EL (cell line): ENCODE results near the gene ITGA2.

Experiments used
- DNase-seq: peaks from one replicate; pipeline ENCODE4 v3.0.0-alpha.2; 2016

The ITGA2 gene

GRCh38 chr5:53066088-53066487, 76.9 kb downstream of the ITGA2 start:
- DNase-seq, result no peak

GRCh38 chr5:53067641-53068040, 78.5 kb downstream of the ITGA2 start:
- DNase-seq, result no peak

DNA sequence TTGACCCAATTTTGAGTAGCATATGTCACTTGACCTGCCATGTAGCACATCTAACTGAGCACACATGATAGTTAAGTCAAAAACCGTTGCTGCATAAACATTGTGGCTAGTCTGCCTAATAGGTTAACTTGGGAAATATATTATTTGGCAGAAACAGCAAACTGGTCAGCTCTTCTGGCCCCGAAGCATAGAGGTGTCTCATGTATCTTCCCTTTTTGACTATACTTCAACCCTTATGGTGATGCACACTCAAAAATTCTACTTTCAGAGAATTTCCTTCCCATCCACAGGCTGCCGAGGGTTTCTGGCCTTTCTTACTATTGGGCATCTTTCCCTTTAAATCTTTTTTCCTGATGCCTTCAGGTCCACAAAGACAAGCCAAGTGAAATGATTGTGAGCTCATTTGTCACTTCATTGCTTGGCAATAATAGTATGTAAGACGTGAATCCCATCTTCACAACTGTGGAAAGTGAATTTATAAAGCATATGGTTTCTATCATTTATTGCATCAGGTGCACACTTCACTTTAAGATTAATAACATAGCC, 79.2 kb downstream of the ITGA2 start:
- DNase-seq, result no peak

DNA sequence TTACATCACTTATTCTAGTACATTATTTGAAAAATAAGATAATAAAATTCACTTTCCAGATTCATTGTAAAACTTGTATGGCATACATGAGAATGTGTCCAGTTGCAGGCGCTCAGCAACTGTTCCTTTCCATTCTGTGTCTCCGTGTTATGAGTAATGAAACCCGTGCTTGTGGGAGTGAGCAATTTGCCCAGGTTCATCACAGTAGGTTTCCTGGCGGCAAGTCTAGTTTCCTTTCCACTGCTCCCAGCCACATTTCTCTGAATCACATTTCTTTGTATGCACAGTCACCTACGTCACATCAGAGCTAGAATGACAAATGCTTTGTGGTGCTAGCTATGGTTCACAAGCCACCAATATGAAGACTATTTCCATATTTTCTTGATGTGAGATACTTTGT, 80.5 kb downstream of the ITGA2 start:
- peak; percentile 58 for DNase-seq

DNA sequence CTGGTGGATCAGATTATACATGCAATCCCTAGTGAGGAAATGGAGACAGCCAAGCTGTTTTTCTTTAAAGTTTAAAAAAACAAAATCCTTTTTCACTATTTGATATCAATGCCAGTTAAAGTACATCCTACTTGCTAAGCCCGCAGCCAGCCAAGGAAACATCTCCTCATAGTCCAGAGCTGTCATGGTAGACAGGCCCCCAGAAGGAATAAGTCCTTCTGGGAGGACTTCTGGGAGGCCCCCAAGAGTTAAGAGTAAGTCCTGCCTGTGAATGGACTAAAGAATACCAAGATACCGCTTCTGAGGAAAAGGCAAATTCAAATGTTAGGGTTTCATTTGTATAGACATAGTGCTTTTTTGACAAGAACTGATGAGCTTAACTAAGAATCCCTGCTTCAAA, 82.1 kb downstream of the ITGA2 start:
- no peak for DNase-seq

DNA sequence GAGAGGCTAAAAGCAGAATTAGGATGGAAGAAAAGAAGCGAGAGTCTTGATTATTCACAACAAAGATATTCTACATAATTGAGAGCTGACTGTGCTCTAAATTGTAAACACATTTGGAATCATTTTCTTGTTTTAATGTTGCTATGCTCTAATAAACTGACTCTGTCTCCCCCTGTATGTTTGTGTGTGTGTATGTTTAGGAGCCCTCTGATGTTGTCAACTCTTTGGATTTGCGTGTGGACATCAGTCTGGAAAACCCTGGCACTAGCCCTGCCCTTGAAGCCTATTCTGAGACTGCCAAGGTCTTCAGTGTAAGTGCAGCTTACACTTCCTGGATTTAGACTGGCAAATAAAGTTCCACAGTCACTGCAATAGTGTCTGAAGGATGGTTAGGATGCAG, 82.6 kb downstream of the ITGA2 start:
- DNase-seq, result peak; percentile 51

- DNase-seq, result no peak
Measured at GRCh38 chr5:53073348-53073747, 84.2 kb downstream of the ITGA2 start.

DNA sequence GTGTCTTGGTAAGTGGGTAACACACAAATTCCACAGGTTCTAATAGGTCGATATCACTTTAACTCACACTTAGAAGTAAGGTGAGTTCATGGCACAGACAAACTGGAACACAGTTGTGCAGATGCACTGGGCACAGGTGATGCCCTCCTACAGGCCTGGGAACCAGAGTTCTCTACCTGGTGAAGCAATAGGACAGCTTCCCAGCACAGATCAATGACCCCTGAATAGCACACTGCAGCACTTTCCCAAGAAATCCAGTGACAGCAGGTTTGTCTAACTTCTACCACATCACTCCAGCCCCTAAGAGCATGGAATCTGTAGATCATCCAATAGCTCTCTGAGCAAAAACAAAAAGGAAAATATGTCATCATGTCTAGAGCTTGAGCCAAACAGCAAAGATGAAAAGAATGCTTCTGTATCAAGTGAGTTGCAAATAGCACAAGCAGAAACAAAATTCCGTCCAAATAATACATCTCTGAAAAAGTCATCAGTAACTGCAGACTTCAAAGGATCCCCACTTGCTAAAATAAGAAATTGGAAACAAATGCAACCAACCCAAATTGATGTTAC, 86.9 kb downstream of the ITGA2 start:
- DNase-seq, result no peak

GRCh38 chr5:53080271-53080670, 91.1 kb downstream of the ITGA2 start:
- DNase-seq, result no peak

DNA sequence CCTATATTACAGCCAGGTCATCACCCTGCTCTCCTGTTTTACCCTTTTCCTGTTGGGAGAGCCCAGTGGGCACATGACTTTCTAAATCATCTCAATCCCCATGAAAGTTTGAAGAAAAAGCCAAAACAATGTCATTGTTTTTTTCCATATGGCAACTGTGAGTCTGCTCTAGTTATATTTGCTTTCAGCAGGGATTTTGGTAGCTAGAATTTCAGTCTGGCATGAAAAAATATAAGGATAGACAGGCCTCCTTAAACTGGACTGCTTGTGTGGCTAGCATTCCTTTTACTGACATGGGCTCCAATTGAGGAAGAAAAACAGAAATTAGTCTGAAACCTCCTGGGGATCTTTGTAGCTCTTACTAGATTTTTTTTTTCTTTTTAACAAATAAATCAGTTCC, 94.8 kb downstream of the ITGA2 start:
- DNase-seq, result no peak

DNA sequence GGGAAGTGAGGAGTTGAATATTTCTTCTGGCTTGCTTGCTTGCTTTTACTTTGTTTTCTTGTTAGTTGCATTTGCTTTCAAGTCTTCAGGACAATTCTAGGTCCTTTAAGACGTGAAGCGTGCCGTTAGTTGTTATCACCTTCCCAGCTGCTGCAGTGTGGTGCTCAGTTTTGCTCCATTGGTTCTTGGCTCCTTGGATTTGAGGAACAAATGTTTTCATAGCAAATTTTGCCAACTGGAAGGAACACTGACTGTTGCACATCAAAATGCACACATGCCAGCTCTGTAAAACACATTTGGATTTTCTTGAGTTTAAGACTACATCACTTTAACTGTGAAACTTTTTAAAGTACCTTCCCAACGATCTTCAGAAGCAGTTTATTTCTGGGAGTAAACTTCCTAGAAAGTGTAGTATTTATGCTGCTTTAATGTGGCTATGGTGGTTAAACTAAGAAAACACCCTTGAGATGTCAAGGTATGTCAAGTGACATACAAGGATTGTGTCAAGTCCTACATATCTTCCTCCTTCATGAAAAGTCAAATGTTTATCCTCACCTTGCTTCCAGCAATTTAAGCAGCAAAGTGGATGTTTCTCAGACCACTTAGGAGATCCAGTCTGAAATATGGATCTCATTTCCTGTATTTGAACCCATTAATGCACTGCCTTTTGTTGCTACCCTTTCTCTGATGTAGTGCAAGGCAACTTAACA, 95.5 kb downstream of the ITGA2 start:
- no peak for DNase-seq

- DNase-seq, result no peak
Measured at GRCh38 chr5:53087171-53087570, 98.0 kb downstream of the ITGA2 start.

DNA sequence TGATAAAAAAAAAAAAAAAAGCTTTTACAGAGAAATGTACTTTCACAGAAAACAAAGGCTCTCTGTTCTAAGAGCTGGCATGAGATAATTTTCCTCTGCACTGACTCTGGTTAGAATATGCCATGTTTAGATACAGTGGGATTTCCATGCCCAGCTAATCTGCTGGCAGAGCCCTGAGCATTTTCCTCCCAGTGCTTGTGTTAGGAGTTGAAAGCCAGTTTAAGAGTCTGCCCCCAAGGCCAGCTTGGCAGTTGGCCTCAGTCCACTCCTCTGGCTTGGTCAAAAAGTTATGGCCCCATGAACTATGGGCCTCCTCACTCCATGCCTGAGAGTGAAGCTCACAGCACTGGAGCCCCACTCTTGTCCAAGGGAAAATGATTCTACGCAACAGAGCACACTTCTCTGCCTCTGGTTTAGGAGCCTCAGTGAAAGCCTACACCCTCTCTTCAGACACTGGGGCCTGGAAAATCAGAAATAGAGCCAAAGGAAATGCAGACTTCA, 98.5 kb downstream of the ITGA2 start:
- no peak for DNase-seq

DNA sequence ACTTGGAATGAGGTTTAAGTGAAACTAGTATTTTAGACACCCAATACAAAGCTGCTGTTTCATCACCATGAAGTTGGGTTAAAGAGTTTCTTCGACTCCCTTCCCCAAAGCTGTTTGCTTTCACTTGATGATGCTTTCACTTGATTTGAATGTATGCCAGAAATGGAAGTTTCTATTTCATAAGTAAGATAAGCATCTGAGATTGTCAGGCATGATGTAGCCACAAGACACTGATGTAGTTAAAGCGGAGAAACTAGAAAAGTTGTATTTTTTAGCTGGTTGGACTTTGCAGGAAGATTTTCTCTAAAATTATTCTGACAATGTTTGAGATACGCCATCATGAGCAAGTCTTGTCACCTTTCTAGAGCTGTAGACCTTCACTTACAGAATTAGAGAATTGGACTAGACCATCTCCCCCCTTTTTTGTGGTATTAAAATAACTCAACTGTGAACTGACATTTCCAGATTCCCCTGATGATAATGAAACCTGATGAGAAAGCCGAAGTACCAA, 100.4 kb downstream of the ITGA2 start:
- peak; percentile 21 for DNase-seq

DNA sequence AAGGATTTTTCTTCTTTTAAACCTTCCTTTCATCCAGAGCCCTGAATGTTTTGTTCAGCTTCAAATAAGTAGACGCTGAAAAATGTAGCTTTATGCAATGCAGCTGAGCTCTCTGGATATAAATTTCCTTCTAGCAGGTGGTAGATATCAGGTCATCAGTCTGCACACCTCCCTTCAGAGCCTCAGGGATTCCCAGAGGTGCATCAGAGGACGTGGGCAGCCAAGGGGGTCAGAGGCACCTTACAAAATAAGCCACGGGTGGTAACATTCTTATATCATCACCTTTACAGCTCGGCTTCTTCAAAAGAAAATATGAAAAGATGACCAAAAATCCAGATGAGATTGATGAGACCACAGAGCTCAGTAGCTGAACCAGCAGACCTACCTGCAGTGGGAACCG, 101.1 kb downstream of the ITGA2 start:
- no peak for DNase-seq

- peak; percentile 83 for DNase-seq
Measured at GRCh38 chr5:53091289-53091688, 102.1 kb downstream of the ITGA2 start.

- DNase-seq, result no peak
Measured at GRCh38 chr5:53092242-53092641, 103.1 kb downstream of the ITGA2 start.

- DNase-seq, result no peak
Measured at GRCh38 chr5:53095217-53095616, 106.1 kb downstream of the ITGA2 start.

- DNase-seq, result peak; percentile 64
Measured at GRCh38 chr5:53095931-53096525, 106.9 kb downstream of the ITGA2 start.

GRCh38 chr5:53099546-53099945, 110.4 kb downstream of the ITGA2 start:
- DNase-seq, result no peak

DNA sequence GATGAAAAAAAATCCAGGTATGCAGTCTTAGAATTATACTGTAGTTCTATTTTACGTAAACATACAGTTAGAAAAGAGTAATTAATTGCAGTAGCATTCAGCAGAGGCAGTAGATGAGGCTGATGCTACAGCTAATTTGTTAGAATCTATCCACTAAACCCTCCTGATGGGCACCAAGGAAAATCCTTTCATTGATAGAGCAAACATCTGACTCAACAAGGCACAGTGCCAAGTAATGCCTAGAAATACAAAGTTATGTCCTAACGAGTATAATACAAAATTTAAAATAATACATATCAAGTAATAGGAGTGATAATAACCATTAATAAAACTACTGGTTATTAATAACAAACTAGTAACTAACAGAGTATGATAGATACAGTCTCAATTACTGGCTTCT, 111.5 kb downstream of the ITGA2 start:
- no peak for DNase-seq

DNA sequence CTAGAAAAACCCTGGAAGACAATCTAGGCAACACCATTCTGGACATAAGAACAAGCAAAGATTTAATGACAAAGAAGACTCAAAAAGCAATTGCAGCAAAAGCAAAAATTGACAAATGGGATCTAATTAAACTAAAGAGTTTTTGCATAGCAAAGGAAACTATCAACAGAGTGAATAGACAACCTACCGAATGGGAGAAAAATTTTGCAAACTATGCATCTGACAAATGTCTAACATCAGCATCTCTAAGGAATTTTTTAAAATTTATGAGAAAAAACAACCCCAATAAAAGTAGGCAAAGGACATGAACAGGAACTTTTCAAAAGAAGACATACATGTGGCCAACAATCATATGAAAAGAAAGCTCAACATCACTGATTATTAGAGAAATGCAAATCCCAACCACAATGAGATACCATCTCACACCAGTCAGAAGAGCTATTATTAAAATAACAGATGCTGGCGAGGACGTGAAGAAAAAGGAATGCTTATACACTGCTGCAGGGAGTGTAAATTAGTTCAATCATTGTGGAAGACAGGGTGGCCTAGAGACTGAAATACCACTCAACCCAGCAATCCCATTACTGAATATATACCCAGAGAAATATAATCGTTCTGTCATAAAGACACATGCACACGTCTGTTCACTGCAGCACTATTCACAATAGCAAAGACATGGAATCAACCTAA, 116.6 kb downstream of the ITGA2 start:
- no peak for DNase-seq

GRCh38 chr5:53109056-53109442, 119.9 kb downstream of the ITGA2 start:
- no peak for DNase-seq
